GM12872 (cell line): ENCODE results near the gene ST6GALNAC6.

Experiments used
- TF ChIP-seq, protein P1 (sequence below): IDR thresholded peaks from 3 replicates; pipeline ENCODE4 v1.5.1; 2011; ENCODE audit warnings: low read depth, mild to moderate bottlenecking, low read length, moderate library complexity; ENCODE audit not compliant: insufficient read depth

The ST6GALNAC6 gene

DNA sequence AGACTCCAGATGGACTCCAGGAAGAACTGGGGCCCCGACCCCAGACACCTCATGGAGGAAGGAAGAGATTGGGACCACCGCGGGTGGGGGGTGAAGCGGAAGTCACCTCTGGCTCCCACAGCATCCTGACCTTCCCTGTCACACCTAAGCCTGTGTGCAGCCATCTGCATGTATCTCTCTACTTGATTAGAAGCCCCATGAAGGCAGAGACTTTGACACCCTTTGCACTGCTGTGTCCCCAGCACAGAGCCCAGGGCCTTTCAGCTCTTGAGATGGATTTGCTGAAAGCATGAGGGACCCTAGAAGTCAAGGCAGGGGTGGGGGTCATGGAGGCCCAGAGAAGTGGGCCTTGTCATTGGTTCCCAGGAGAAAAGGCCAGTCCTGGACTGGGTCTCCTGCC is 42.1 kb downstream of the ST6GALNAC6 start:
- TF ChIP-seq, protein P1, sequence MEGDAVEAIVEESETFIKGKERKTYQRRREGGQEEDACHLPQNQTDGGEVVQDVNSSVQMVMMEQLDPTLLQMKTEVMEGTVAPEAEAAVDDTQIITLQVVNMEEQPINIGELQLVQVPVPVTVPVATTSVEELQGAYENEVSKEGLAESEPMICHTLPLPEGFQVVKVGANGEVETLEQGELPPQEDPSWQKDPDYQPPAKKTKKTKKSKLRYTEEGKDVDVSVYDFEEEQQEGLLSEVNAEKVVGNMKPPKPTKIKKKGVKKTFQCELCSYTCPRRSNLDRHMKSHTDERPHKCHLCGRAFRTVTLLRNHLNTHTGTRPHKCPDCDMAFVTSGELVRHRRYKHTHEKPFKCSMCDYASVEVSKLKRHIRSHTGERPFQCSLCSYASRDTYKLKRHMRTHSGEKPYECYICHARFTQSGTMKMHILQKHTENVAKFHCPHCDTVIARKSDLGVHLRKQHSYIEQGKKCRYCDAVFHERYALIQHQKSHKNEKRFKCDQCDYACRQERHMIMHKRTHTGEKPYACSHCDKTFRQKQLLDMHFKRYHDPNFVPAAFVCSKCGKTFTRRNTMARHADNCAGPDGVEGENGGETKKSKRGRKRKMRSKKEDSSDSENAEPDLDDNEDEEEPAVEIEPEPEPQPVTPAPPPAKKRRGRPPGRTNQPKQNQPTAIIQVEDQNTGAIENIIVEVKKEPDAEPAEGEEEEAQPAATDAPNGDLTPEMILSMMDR, result no peak

DNA sequence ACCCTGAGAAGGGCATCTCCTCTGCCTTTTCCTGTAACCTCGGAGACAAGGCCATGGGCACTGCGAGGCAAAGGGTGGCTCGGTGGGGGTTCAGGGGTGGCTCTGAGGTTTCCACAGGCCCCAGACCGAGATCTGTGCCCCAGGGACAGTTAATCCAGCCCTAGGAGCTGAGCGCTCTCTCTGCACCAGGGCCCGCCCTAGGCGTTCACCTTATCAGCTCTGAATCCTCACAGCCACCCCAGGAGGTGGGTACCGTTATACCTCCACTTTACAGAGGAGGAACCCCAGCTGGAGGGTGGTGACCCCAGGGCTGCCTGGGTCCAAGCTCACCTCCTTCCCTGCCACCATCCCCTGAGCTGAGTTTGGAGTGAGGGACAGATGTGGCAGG is 42.7 kb downstream of the ST6GALNAC6 start:
- TF ChIP-seq, protein P1, result no peak

DNA sequence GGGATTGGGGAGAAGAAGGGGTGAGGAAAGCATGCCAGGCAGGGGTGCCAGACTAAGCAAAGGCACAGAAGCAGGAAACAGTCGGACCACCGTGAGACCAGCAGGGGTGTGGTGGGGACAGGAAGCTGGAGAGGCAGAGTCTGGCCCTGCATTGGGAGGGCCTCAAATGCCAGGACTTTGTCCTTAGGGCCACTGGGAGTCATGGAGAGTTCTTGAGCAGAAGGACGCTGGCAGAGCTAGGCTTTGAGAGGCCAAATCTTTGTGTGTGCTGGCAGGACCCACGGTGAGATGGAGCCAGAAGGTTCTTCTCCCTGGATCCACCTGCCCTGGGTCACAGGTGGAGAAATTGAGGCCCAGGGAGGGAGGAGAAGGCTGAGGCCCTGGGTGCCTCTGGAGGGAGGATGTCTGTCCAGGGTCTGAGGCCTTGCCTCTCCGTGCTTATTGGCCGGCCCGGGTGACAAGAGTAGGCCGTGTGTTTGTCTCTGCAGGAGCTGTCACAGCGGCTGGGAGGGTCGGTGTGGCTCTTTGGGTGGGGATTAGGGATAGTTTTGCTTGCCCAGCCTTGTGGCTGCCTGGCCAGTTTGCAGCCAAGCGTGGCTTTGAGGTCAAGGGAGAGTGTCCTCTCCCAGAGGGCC is 43.2 kb downstream of the ST6GALNAC6 start:
- TF ChIP-seq, protein P1, result no peak

DNA sequence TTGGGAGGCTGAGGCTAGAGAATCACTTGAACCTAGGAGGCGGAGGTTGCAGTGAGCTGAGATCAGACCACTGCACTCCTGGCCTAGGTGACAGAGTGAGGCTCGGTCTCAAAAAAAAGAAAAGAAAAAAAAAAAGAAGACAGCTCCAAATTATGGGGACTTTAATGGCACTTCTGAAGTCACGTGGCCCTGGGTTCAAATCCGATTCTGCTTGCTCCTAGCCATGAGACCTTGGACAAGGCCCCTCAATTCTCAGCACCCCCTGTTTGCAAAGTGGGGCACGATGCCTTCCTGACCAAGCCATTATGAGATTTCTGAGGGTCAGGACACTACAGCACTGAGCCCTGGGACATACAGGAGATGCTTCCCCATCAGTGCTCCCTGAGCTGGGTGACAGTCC is 43.9 kb downstream of the ST6GALNAC6 start:
- TF ChIP-seq, protein P1, result no peak

DNA sequence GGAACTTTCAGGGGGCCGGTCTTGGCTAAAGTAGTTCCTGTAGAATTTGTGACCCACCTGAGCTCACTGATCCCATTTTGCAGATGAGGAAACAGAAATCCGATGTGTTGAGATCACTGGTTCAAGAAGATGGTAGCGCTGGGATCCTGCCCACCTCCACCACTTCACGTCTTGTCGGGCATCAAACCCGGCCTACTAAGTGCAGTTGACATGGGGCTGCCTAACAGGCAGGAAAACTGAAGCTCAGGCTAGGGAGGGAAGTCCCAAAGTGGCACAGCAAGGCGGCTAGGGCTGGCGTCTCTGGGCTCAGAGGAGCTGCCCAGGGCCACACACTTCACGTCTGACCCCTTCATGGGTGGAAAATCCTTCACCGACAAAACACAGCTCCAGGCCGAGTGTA is 44.4 kb downstream of the ST6GALNAC6 start:
- TF ChIP-seq, protein P1, result no peak

DNA sequence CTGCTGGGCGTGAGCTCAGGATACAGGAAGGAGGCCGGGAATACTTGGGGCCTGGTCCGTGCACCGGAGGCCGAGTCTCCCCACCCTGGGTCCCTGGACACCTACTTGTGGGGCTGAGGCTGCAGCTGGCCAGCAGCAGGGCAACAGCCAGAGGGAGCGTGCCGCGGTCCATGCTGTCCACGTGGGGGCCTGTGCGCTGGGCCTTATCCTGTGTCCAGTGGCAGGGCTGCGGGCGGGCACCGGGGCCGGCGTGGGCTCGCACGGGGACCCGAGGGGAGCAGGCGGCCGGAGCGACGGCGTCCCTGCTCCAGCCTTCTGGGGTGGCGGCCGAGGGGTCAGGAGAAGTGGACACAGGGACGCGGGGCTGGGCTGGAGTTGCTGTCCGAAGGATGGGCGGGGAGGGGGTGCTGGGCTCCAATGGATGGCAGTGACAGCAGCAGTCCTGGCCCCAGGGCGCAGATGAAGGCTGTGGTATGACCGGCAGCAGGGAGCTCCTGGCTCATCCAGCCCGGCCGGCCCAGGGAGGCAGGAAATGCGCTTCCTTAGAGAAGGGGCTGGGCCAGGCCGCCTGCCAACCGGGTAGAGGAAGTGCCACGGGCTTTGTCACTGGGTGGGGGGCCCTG is 45.1 kb downstream of the ST6GALNAC6 start, which contains the start of gene ENG:
Gene ENG (minus strand): TSS at position 475 of the 623 bp plus-strand sequence. CDS start 303 bp downstream, at position 172.
- TF ChIP-seq, protein P1, result no peak

DNA sequence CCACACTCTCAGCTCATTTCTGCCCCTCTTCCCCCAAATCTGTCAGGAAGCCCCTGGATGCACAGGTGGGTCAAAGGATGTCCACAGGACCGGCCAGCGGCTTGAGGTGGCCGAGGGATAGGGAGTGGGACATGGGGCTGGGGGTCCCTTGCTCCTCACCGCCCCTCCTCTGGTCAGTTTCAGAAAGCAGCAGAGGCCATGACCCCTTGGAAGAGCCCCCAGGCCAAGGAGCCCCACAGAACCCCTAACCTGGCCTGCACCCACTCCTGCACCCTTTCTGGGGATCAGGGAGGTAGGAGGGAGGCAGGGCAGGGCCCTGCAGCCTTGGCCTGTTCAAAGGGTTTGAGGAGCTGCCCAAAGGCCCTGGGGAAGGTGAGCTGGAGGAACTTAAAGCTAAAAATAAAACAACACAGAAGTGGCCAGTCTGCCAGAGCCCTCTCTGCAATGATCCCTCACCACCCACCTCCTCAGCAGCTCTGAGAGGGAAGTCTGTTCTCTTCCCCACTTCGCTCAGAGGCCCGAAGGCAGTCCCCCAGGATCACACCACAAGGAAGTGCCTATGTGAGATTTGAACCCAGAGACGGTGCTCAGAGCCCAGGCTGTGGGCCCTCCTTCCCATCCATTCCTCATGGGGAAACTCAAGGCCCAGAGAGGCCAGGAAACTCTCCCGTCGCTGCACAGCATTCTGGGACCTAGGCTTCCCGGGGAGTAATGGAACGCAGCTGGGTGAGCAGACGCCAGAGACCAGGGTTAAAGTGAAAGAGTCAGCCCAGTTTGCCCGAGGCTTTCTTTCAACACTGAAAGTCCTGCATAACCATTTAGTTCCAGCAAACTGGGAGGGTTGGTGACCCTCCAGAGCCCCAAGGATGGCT is 45.9 kb downstream of the ST6GALNAC6 start:
- TF ChIP-seq, protein P1, result no peak
